Activated T-cell treated with anti-CD3 and anti-CD28 coated beads for 48 hours (primary cell): ENCODE results near the gene NEK10.
"Not testable (repeated sequence)": the region's sequence is repeated elsewhere in the genome, so short reads cannot be mapped to it uniquely, and the experiment has no call there.

Experiments
- DNase-seq: peaks from one replicate; pipeline ENCODE4 v3.0.0-alpha.2; 2020; ENCODE audit warnings: low read depth

Gene NEK10

GRCh38 chr3:27315003-27315402, 54.2 kb downstream of the NEK10 start:
- DNase-seq = no peak

GRCh38 chr3:27312044-27312668, 57.0 kb downstream of the NEK10 start:
- no peak for DNase-seq

GRCh38 chr3:27311400-27311799, 57.8 kb downstream of the NEK10 start:
- DNase-seq = no peak

GRCh38 chr3:27310688-27311087, 58.5 kb downstream of the NEK10 start:
- DNase-seq = no peak

- DNase-seq = no peak
Measured at GRCh38 chr3:27307566-27307965, 61.6 kb downstream of the NEK10 start.

DNA sequence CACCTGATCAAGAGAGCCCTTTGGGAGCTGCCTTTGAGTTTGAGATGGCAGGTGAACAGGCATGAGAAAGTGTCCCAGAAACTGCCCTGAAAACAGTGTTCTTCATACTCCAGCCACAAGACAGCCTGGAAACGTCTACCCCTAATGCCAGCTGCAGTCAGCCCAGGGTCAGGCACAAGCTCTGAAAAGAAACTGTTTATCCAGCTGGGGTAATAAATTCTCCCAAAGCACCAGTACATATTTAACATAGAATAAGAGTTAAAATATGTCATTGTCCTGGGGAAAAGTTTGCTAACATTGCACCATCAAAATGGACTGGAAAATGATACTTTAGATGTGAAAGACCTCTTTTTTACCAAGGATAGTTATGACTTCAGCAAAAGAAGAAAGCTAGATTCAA, 66.3 kb downstream of the NEK10 start:
- no peak for DNase-seq

DNA sequence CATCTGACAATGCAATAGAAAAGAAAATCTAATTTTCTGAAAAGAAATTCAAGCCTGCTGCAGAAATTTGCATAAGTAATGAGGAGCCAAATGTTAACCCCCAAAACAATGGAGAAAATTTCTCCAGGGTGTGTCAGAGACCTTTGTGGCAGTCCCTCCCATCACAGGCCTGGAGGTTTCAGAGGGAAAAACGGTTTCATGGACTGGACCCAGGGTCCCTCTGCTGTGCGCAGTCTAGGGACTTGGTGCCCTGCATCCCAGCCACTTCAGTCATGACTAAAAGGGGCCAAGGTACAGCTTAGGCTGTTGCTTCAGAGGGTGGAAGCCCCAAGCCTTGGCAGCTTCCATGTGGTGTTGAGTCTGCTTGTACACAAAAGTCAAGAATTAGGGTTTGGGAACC, 70.2 kb downstream of the NEK10 start:
- DNase-seq = not testable (repeated sequence)

DNA sequence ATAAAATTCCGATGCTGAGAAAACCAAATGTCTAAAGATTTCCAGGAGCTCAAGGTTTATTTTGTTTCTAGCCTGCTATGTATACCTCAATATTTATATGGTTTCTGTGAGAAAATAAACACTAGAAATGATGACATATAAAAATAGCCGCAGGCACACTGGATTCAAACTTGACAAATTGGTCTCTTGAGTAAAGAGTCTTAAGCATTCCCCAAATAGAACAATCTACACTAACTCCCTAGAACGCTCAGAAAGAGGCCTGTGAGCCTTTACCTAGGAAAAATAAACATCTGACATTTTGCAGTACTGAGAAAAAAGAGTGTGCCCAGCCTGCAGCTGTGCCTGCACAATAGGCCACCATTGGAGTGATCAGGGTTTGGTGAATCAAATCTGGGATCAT, 75.2 kb downstream of the NEK10 start:
- DNase-seq = no peak

- no peak for DNase-seq
Measured at GRCh38 chr3:27290760-27291159, 78.4 kb downstream of the NEK10 start.

GRCh38 chr3:27289769-27290413, 79.3 kb downstream of the NEK10 start:
- DNase-seq = no peak

DNA sequence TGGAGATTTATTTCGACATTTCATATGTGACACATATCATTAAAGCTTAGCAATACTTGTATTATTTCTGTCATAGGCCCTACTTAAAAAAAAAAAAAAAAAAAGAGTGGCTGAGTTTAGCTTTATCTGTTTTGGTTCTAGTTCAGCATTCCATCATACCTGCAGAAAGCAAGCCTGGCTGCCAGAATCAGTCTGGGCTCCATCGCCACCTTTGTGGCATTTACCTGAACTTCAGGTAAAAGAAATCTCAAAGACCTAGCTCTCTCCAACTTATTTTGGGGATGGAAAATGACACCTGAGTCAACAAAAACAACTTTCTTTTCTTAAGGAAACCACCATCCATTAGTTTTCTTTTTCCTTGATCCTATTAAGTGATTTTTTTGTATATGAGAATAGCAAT, 82.1 kb downstream of the NEK10 start:
- no peak for DNase-seq

- not testable (repeated sequence) for DNase-seq
Measured at GRCh38 chr3:27286467-27286866, 82.7 kb downstream of the NEK10 start.

GRCh38 chr3:27285668-27286067, 83.5 kb downstream of the NEK10 start:
- no peak for DNase-seq

DNA sequence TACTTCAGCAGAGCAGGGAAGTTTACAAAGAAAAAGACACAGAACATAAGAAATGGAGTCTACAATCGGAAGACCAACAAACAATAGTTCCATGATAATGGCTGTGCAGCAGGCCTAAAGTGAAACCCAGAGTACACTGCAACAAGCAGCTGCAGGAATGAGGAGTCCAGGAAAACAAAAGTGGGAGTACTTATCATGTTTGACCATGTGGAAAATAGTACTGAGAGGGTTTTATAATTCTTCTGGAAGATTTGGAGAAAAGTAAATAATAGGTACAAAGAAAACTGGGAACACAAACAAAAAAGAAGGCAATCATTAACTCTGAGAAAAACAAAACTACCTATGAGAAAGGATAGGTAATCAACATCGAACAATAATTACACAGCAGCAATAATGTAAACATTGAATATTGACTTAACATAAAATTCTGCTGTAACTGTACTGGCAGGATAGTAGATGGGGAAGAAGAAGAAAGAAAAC, 87.5 kb downstream of the NEK10 start:
- no peak for DNase-seq

DNA sequence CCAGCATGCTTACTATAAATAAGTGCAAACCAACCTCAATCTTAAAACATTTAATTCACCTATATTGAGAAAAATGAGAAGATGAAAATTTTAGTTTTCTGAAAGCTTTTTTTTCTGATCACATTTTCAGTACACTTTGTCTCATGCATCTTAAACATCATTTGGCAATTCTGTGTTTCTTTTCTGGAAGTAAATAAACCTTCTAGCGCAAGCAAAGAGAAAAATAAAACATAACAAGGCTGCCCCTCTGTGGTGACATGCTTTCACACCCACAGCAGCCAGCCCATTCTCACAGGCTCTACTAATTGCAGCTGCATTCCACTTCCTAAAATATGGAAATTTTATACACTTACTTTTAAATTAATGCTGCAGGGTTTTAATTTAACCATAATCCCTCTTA, 90.1 kb downstream of the NEK10 start:
- DNase-seq = no peak

DNA sequence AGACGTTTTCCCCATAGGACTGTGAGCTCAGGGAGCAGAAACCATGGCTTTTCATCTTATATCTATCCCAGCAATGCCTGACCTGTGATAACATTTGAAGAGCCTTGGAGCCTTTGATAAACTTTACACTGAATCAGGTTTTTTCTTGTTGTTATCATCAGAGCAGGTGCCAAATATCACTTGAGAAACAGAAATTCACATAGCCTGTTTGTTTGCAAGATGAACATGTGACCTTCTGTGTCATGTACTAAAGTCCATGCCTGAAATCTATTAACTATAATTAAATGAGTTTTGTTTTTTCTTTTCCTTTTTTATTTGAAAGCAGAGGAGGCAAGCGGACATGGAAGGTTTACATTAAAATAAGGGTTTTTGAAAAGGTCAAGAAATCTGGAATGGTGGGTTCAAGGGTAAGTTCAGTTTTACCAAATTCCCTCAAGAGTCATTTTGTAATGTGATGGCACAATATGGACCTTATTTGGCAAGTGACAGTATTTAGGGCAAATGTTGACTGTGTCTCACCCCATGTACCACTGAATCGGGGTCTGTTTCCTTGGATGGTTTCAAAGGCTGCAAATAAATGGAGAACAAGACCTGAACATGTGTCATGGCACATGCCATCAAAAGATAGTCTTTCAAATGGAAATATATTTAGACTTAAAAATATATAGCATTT, 90.7 kb downstream of the NEK10 start:
- no peak for DNase-seq

- no peak for DNase-seq
Measured at GRCh38 chr3:27275441-27275990, 93.7 kb downstream of the NEK10 start.

DNA sequence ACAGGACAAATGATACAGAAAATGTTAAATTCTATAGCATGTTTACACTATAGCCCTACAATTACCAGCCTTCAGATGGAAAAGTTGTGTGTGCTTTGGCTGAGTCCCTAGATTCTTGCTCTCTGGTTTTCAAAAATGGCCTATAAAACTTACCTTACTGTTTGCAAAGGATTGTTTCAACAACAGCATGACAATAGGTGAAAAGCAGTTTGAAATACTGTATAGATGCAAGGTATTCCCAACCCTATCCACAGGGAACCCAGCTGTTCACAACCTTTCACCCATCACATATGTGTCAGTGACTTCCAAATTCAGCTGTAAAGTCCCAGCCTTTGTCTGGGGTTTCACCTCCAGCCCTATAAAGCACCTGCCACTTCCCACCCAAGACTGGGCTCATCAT, 97.3 kb downstream of the NEK10 start:
- no peak for DNase-seq

GRCh38 chr3:27254896-27255295, 114.3 kb downstream of the NEK10 start:
- no peak for DNase-seq

- DNase-seq = peak; percentile 2
Measured at GRCh38 chr3:27253831-27254230, 115.4 kb downstream of the NEK10 start.

- DNase-seq = no peak
Measured at GRCh38 chr3:27253391-27253790, 115.8 kb downstream of the NEK10 start.

DNA sequence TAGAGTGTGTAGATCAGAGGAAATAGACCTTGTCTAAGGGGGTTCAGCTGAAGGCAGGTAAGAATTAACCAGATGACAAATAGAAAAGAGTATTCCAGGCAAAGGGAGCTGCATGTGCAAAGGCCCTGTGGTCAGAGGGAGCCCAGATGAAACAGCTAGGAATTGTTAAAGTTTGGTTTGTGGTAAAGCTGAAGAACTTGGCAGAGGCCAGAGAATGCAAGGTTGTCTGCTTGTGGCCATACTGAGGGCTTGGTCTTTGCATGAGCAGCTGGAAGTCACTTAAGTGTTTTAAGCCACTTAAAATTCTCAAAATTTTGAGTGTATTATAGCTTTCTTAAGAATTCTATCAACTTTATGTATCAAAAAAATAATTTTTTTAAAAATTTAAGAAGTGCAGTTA, 116.5 kb downstream of the NEK10 start:
- DNase-seq = no peak

- DNase-seq = no peak
Measured at GRCh38 chr3:27244374-27244773, 124.8 kb downstream of the NEK10 start.
